ENCODE measurements around the gene THYN1. TPM values are rescaled to one million over a fixed set of nuclear protein-coding genes. Genes with fewer than 3 reads are reported as not detected.

The THYN1 gene
- total RNA-seq, 1 donor from 2014 or later: 69.6 TPM

- Mint-ChIP-seq H3K9me3 (ENCODE audit: low read depth) (no peaks in the 10 kb centered on the region), H3K27ac (no peak overlapping the region), H3K27me3 (no peaks in the 10 kb centered on the region), H3K36me3 (ENCODE audit: insufficient read depth) (no peaks in the 10 kb centered on the region), H3K4me1 (ENCODE audit: low read depth) (peaks cover 14% of the 10 kb centered on the region), H3K4me3 (ENCODE audit: low read depth) (peak overlapping the region; percentile 33)
- no peak for TF ChIP-seq CTCF (IDR thresholded peaks at IDR 0.05; ENCODE audit: unreplicated experiment)
- DNase-seq (ENCODE audit: low spot score, unreplicated experiment): no peak
Observed at GRCh38 chr11:134226806-134227325, 26.3 kb downstream of the THYN1 start.

GRCh38 chr11:134224710-134225664, 28.2 kb downstream of the THYN1 start:
- peaks cover 14% of the 10 kb centered on the region for H3K4me1 Mint-ChIP-seq (ENCODE audit: low read depth)
- peak overlapping the region; percentile 96 for H3K27ac Mint-ChIP-seq
- no peak for TF ChIP-seq CTCF (IDR thresholded peaks at IDR 0.05; ENCODE audit: unreplicated experiment)
- H3K9me3 Mint-ChIP-seq (ENCODE audit: low read depth): no peaks in the 10 kb centered on the region
- no peaks in the 10 kb centered on the region for H3K36me3 Mint-ChIP-seq (ENCODE audit: insufficient read depth)
- peak; percentile 50 for DNase-seq (ENCODE audit: low spot score, unreplicated experiment)
- H3K27me3 Mint-ChIP-seq: no peaks in the 10 kb centered on the region
- peak overlapping the region; percentile 90 for H3K4me3 Mint-ChIP-seq (ENCODE audit: low read depth)

- TF ChIP-seq CTCF (IDR thresholded peaks at IDR 0.05; ENCODE audit: unreplicated experiment): no peak
- peak; percentile 92 for DNase-seq (ENCODE audit: low spot score, unreplicated experiment)
- H3K27ac Mint-ChIP-seq: peak within 1 kb of the TSS; percentile 96
- no peaks in the 10 kb centered on the region for H3K36me3 Mint-ChIP-seq (ENCODE audit: insufficient read depth)
- H3K4me3 Mint-ChIP-seq (ENCODE audit: low read depth): peak within 1 kb of the TSS; percentile 90
- no peaks in the 10 kb centered on the region for H3K9me3 Mint-ChIP-seq (ENCODE audit: low read depth)
- peaks cover 14% of the 10 kb centered on the region for H3K4me1 Mint-ChIP-seq (ENCODE audit: low read depth)
- no peaks in the 10 kb centered on the region for H3K27me3 Mint-ChIP-seq
Observed at GRCh38 chr11:134223836-134224709, 29.1 kb downstream of the THYN1 start, which contains the start of the genes NCAPD3 and VPS26B. TSS of gene NCAPD3 (minus strand) at chr11:134223967. CDS start at chr11:134223926, 41 bp downstream. TSS of gene VPS26B (plus strand) at chr11:134224671. CDS start at chr11:134225123, 452 bp downstream.

- Mint-ChIP-seq H3K27ac (peak overlapping the region; percentile 86), H3K9me3 (ENCODE audit: low read depth) (no peaks in the 10 kb centered on the region), H3K4me1 (ENCODE audit: low read depth) (peaks cover 14% of the 10 kb centered on the region), H3K36me3 (ENCODE audit: insufficient read depth) (peaks cover 3% of the 10 kb centered on the region), H3K4me3 (ENCODE audit: low read depth) (peak overlapping the region; percentile 80), H3K27me3 (no peaks in the 10 kb centered on the region)
- no peak for TF ChIP-seq CTCF (IDR thresholded peaks at IDR 0.05; ENCODE audit: unreplicated experiment)
- DNase-seq (ENCODE audit: low spot score, unreplicated experiment): no peak
Observed at GRCh38 chr11:134223121-134223520, 30.0 kb downstream of the THYN1 start.

- no peaks in the 10 kb centered on the region for H3K27me3 Mint-ChIP-seq
- no peaks in the 10 kb centered on the region for H3K9me3 Mint-ChIP-seq (ENCODE audit: low read depth)
- no peak for DNase-seq (ENCODE audit: low spot score, unreplicated experiment)
- no peak overlapping the region for H3K4me3 Mint-ChIP-seq (ENCODE audit: low read depth)
- H3K36me3 Mint-ChIP-seq (ENCODE audit: insufficient read depth): peaks cover 3% of the 10 kb centered on the region
- no peak for TF ChIP-seq CTCF (IDR thresholded peaks at IDR 0.05; ENCODE audit: unreplicated experiment)
- no peak overlapping the region for H3K27ac Mint-ChIP-seq
- H3K4me1 Mint-ChIP-seq (ENCODE audit: low read depth): no peaks in the 10 kb centered on the region
Observed at GRCh38 chr11:134216816-134217215, 36.3 kb downstream of the THYN1 start.
